PC-9 (cell line): Measurements from ENCODE around the gene DYRK2. TPM values are rescaled to one million over a fixed set of nuclear protein-coding genes. Genes with fewer than 3 reads are reported as not detected.

Experiments used
- BruUV-seq: library from RNA; stranded (reverse); fragments of 400-500 nt; replicated peaks from 2 replicates; lab custom pipeline; 2021; lab: Mats Ljungman, UMichigan
- CTCF ChIA-PET: fragments of 300-600 bp; sonication (Branson Sonifier 250); formaldehyde crosslinking; loops from one replicate; lab custom pipeline; 2022; ENCODE audit warnings: antibody characterized with exemption; lab: Charles Lee
- POLR2A ChIA-PET: fragments of 300-600 bp; sonication (Branson Sonifier 250); formaldehyde crosslinking; loops from one replicate; lab custom pipeline; 2022; ENCODE audit warnings: antibody characterized with exemption; ENCODE audit not compliant: unreplicated experiment; lab: Charles Lee
- DNase-seq, 2 experiments: peaks; one replicate each; pipeline versions ENCODE4 v3.0.0 to v3.0.0-alpha.2; 2015 to 2022; ENCODE audit warnings: mixed read lengths in 1 of 2
- H2AFZ ChIP-seq: fragments of 200-600 bp; sonication (generic); 2 replicates; pipeline ENCODE4 v1.8.1; 2017; ENCODE audit warnings: antibody characterized with exemption
- H3F3A ChIP-seq: fragments of 200-600 bp; sonication (generic); 2 replicates; pipeline ENCODE4 v1.8.1; 2017; ENCODE audit warnings: antibody characterized with exemption, mild to moderate bottlenecking, low read depth; ENCODE audit not compliant: insufficient read depth
- H3K27ac ChIP-seq: fragments of 200-600 bp; sonication (generic); 2 replicates; pipeline ENCODE4 v1.6.1; 2016; ENCODE audit warnings: mixed run types
- H3K27me3 ChIP-seq: fragments of 200-600 bp; sonication (generic); 2 replicates; pipeline ENCODE4 v1.6.1; 2016; ENCODE audit warnings: low read depth, mixed run types; ENCODE audit not compliant: insufficient read depth
- H3K36me3 ChIP-seq: fragments of 200-600 bp; sonication (generic); 2 replicates; pipeline ENCODE4 v1.6.1; 2016; ENCODE audit warnings: low read depth, mixed run types
- H3K4me1 ChIP-seq: fragments of 200-600 bp; sonication (generic); replicated peaks from 2 replicates; pipeline ENCODE4 v1.6.1; 2016; ENCODE audit warnings: mixed run types; ENCODE audit not compliant: insufficient read depth
- H3K4me2 ChIP-seq: fragments of 200-600 bp; sonication (generic); 2 replicates; pipeline ENCODE4 v1.6.1; 2017; ENCODE audit warnings: mixed run types
- H3K4me3 ChIP-seq: fragments of 200-600 bp; sonication (generic); 2 replicates; pipeline ENCODE4 v1.6.1; 2016; ENCODE audit warnings: mixed run types
- H3K79me2 ChIP-seq: fragments of 200-600 bp; sonication (generic); 2 replicates; pipeline ENCODE4 v1.6.1; 2017; ENCODE audit warnings: low read depth, mixed run types
- H3K9me2 ChIP-seq: fragments of 200-600 bp; sonication (generic); 2 replicates; pipeline ENCODE4 v1.8.1; 2017; ENCODE audit warnings: mild to moderate bottlenecking; ENCODE audit not compliant: insufficient read depth
- H3K9me3 ChIP-seq: fragments of 200-600 bp; sonication (generic); 2 replicates; pipeline ENCODE4 v1.8.1; 2016; ENCODE audit warnings: low read depth; ENCODE audit not compliant: insufficient read depth
- H4K20me1 ChIP-seq: fragments of 200-600 bp; sonication (generic); 2 replicates; pipeline ENCODE4 v1.8.1; 2017; ENCODE audit not compliant: insufficient read depth
- EZH2 ChIP-seq: fragments of 200-600 bp; sonication (generic); IDR thresholded peaks from 2 replicates; pipeline ENCODE4 v1.8.0; 2017; ENCODE audit warnings: antibody characterized with exemption, low read depth
- intact Hi-C: fragments of 100-400 bp; cut with micrococcal nuclease; formaldehyde crosslinking; loops from one replicate; pipeline ENCODE4 v1.10.0; 2022; ENCODE audit not compliant: unreplicated experiment
- total RNA-seq: library from RNA; stranded (reverse); gene quantifications from 2 replicates; pipeline ENCODE4 v1.2.3, GENCODE V29; 2021
- TF ChIP-seq, protein P1 (sequence below): fragments of 200-600 bp; sonication (generic); conservative IDR thresholded peaks from 2 replicates; pipeline ENCODE4 v1.6.1; 2017; ENCODE audit warnings: mixed run types, antibody characterized with exemption, mild to moderate bottlenecking, moderate library complexity

The DYRK2 gene
- total RNA-seq, 1 experiment from 2014 or later = 42.9 TPM

DNA sequence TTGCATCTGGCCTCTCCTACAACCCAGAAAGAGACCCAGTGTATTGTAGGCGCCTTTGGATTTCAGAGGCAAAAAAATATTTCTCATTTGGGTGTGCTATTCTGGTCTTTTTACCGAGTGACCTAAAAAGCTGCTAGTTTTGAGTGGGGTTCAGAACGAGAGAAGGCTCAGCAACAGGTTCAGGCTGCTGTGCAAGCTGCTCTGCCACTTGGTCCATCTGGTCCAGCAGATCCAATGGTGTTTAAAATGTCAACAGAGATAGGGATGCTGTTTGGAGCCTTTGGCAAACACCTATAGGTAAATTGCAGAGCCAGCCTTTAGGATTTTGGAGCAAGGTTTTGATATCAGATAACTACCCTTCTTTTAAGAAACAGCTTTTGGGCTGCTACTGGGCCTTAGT, 25.3 kb upstream of the DYRK2 start:
- no peaks in the 10 kb centered on the region for H3K9me2 ChIP-seq

DNA sequence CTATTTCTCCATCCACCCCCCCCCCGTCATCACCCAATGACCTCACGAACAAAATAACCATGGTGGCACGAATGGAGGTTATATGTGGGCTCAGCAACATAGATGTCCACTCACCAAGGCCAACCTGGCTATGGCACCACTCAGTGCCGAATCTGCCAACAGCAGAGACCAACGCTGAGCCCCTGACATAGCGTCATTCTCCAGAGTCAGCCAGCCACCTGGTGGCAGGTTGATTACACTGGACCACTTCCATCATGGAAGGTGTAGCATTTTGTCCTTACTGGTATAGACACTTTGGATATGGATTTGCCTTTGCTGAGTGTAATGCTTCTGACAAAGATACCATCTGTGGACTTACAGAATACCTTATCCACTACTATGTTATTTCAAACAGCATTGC, 24.2 kb upstream of the DYRK2 start:
- CTCF ChIA-PET = interaction anchor here (0.6 kb wide), 1 partner anchor 621 kb away, joined by 4 read pairs; no protein-coding TSS in a partner anchor
- Histone ChIP-seq H3K4me1 (no peaks in the 10 kb centered on the region), H3K79me2 (no peaks in the 10 kb centered on the region), H3K9me3 (0 out of 2 replicates have a peak, but pooled peaks cover 8% of the 10 kb centered on the region), H3K9me2 (no peaks in the 10 kb centered on the region), H3K4me2 (no peak overlapping the region), H3K27me3 (no peaks in the 10 kb centered on the region), H4K20me1 (no peaks in the 10 kb centered on the region), H3K4me3 (no peak overlapping the region), H3F3A (no peaks in the 10 kb centered on the region), H2AFZ (no peak overlapping the region), H3K27ac (no peak overlapping the region), H3K36me3 (no peaks in the 10 kb centered on the region)
- no TSS peak for BruUV-seq
- POLR2A ChIA-PET = no interaction called here
- intact Hi-C loops = no loop called here
- TF ChIP-seq EZH2 = no peak
- TF ChIP-seq, protein P1, sequence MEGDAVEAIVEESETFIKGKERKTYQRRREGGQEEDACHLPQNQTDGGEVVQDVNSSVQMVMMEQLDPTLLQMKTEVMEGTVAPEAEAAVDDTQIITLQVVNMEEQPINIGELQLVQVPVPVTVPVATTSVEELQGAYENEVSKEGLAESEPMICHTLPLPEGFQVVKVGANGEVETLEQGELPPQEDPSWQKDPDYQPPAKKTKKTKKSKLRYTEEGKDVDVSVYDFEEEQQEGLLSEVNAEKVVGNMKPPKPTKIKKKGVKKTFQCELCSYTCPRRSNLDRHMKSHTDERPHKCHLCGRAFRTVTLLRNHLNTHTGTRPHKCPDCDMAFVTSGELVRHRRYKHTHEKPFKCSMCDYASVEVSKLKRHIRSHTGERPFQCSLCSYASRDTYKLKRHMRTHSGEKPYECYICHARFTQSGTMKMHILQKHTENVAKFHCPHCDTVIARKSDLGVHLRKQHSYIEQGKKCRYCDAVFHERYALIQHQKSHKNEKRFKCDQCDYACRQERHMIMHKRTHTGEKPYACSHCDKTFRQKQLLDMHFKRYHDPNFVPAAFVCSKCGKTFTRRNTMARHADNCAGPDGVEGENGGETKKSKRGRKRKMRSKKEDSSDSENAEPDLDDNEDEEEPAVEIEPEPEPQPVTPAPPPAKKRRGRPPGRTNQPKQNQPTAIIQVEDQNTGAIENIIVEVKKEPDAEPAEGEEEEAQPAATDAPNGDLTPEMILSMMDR = no peak
- no peak for DNase-seq

More for the DNA sequence above, 25.3 kb upstream of the DYRK2 start:
- Histone ChIP-seq H3K4me3 (no peak overlapping the region), H3K27me3 (no peaks in the 10 kb centered on the region), H3K79me2 (no peaks in the 10 kb centered on the region), H3K4me1 (no peaks in the 10 kb centered on the region), H3K27ac (no peak overlapping the region), H3K36me3 (no peaks in the 10 kb centered on the region), H3K4me2 (no peak overlapping the region), H3K9me3 (0 out of 2 replicates have a peak, but pooled peaks cover 8% of the 10 kb centered on the region), H3F3A (no peaks in the 10 kb centered on the region), H2AFZ (no peak overlapping the region), H4K20me1 (no peaks in the 10 kb centered on the region)
- TF ChIP-seq, protein P1 = no peak
- no peak for TF ChIP-seq EZH2
- DNase-seq = no peak
- ChIA-PET POLR2A (no interaction called here), CTCF (no interaction called here)
- intact Hi-C loops = no loop called here
- BruUV-seq = no TSS peak

DNA sequence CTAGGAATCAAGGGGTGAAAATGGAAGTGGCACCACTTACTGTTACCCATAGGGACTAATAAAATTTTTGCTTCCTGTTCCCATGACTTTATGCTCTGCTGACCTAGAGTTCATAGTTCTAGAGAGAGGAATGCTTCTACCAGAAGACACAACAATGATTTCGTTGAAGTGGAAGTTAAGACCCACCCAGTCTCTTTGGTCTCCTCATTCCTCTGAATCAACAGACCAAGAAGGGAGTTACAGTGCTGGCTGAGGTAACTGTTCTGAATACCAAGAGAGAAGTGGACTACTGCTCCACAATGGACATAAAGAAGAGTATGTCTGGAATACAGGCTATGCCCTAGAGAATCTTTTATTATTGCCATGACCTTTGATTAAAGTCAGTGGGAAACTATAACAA, 23.5 kb upstream of the DYRK2 start:
- no TSS peak for BruUV-seq
- DNase-seq = peak in 1 of 2 experiments; percentile 61
- TF ChIP-seq EZH2 = no peak
- TF ChIP-seq, protein P1 = no peak
- Histone ChIP-seq H3K9me2 (no peaks in the 10 kb centered on the region), H3K4me1 (no peaks in the 10 kb centered on the region), H4K20me1 (no peaks in the 10 kb centered on the region), H3K4me3 (no peak overlapping the region), H3K4me2 (no peak overlapping the region), H2AFZ (no peak overlapping the region), H3F3A (no peaks in the 10 kb centered on the region), H3K36me3 (no peaks in the 10 kb centered on the region), H3K27ac (no peak overlapping the region), H3K9me3 (0 out of 2 replicates have a peak, but pooled peaks cover 8% of the 10 kb centered on the region), H3K79me2 (no peaks in the 10 kb centered on the region), H3K27me3 (no peaks in the 10 kb centered on the region)
- CTCF ChIA-PET = no interaction called here
- intact Hi-C loops = no loop called here
- POLR2A ChIA-PET = no interaction called here
